Upper lobe of left lung (tissue), 4 donors: ENCODE data around the gene ZNF782.

Experiments
- EP300 ChIP-seq, 4 donors: sonication (generic); formaldehyde crosslinking; IDR thresholded peaks; one replicate each; pipeline ENCODE4 v1.5.1; 2017; ENCODE audit warnings: antibody characterized with exemption in 4 of 4, control low read depth in 2 of 4
- POLR2A ChIP-seq, 4 donors: fragments of 450-650 bp; IDR thresholded peaks; one replicate each; pipeline ENCODE4 v1.5.1; 2016 to 2017; ENCODE audit warnings: antibody characterized with exemption in 4 of 4, mild to moderate bottlenecking in 2 of 4
- POLR2AphosphoS5 ChIP-seq, 2 donors: sonication (generic); formaldehyde crosslinking; IDR thresholded peaks; one replicate each; pipeline ENCODE4 v1.5.1; 2017; ENCODE audit warnings: antibody characterized with exemption in 2 of 2
- TF ChIP-seq, protein P1 (sequence below), 6 experiments: fragments of 450-650 bp in 4 of 6; fragments of 200-600 bp in 2 of 6; sonication (generic) in 2 of 6; IDR thresholded peaks; one replicate each; pipeline ENCODE4 v1.5.1; 2016 to 2019; ENCODE audit warnings: antibody characterized with exemption in 6 of 6

GRCh38 chr9:96782235-96782634 is 72.1 kb downstream of the ZNF782 start:
- TF ChIP-seq, protein P1, sequence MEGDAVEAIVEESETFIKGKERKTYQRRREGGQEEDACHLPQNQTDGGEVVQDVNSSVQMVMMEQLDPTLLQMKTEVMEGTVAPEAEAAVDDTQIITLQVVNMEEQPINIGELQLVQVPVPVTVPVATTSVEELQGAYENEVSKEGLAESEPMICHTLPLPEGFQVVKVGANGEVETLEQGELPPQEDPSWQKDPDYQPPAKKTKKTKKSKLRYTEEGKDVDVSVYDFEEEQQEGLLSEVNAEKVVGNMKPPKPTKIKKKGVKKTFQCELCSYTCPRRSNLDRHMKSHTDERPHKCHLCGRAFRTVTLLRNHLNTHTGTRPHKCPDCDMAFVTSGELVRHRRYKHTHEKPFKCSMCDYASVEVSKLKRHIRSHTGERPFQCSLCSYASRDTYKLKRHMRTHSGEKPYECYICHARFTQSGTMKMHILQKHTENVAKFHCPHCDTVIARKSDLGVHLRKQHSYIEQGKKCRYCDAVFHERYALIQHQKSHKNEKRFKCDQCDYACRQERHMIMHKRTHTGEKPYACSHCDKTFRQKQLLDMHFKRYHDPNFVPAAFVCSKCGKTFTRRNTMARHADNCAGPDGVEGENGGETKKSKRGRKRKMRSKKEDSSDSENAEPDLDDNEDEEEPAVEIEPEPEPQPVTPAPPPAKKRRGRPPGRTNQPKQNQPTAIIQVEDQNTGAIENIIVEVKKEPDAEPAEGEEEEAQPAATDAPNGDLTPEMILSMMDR (IDR thresholded peaks at IDR 0.05) = no peak
- TF ChIP-seq EP300 (IDR thresholded peaks at IDR 0.05) (no peak), POLR2AphosphoS5 (IDR thresholded peaks at IDR 0.05) (no peak), POLR2A (IDR thresholded peaks at IDR 0.05) (no peak)
